SKM-1 (cell line): ENCODE measurements around the gene ZFHX2.
A peak's percentile ranks its signal among the peaks of the same experiment; 100 is the strongest.

Experiments used
- DNase-seq: peaks from one replicate; lab custom pipeline; 2025; ENCODE audit not compliant: unreplicated experiment; lab: John Stamatoyannopoulos, UW

ZFHX2 gene

DNA sequence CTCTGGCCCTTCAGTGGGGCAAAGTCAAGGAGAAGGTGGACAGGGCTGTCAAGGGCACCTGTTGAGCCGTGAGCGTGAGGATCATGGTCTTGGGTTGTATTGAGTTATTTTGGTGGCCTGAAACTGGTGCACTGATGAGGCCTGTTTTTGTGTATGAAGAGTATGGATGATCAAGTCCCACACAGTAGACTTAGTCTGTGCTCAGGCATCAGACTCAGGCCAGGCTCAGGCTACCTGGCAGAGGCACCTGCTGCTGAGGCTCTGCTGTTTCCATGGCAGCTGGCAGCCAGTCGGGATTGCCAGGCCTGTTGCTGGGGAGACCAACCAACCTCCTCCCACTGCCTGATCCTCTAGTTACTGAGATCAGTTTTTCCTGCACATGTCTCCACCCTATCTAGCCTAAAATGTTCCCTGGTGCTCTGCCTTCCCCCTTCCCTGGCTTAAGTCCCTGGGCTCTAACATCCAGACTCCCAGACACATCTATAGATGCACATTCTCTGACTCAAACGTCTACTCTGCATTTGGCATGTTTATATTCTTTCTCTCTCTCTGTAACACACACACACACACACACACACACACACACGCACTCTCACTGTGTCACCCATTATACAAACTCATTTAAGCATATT, 21.9 kb upstream of the ZFHX2 start:
- no peak for DNase-seq

DNA sequence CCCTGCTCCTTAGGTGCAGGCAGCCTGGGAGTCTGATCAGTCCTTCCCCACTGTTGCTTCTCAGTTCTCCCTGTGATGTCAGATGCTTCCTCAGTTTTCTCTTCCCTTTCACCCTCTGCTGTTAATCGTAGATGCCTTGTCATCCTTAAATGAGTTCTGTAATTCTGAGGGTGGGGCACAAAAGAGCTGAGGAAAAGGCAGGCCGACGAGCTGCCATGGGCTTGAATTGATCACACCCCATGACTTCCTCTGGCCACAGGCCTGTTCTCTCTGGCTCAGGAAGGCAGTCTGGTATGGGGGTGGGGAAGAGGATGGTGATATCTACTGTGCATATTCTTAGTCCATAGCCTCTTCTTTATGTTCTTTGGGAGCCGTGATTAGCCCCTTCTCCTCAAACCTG, 21.3 kb upstream of the ZFHX2 start:
- no peak for DNase-seq

GRCh38 chr14:23572524-23572828, 20.9 kb upstream of the ZFHX2 start:
- no peak for DNase-seq

GRCh38 chr14:23571701-23572523, 20.3 kb upstream of the ZFHX2 start:
- DNase-seq: no peak

DNA sequence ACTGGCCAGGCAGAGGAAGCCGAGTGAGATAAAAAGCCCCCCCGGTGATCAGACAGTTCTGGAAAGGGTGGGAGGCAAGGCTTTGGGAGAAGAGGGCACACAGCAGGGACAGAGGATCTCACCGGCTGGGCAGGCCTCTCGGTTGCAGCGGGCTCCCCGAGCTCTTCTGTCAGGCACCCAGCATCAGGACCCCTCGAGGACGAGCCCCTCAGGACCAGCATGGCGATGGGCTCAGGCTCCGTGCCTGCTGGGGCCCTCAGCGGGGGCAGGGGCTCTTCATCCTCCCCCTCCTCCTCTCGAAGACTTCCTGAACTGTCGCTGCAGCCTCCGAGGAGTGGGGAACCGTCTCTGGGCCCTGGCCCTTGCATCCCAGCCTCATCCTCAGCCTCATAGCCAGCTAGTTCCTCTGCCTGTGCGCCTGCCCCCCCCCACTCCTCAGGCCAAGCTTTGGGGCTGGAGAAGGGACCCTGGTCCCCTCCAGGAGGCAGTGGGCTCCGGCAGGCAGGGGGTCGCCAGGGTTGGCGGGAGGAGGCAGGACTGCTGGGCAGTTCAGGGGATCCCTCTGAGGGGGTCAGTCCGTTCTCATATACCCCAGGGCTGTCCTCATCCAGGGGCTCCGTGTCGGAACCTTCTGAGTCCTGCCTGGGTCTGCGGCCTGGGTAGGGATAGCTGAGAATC, 19.4 kb upstream of the ZFHX2 start:
- DNase-seq: no peak

DNA sequence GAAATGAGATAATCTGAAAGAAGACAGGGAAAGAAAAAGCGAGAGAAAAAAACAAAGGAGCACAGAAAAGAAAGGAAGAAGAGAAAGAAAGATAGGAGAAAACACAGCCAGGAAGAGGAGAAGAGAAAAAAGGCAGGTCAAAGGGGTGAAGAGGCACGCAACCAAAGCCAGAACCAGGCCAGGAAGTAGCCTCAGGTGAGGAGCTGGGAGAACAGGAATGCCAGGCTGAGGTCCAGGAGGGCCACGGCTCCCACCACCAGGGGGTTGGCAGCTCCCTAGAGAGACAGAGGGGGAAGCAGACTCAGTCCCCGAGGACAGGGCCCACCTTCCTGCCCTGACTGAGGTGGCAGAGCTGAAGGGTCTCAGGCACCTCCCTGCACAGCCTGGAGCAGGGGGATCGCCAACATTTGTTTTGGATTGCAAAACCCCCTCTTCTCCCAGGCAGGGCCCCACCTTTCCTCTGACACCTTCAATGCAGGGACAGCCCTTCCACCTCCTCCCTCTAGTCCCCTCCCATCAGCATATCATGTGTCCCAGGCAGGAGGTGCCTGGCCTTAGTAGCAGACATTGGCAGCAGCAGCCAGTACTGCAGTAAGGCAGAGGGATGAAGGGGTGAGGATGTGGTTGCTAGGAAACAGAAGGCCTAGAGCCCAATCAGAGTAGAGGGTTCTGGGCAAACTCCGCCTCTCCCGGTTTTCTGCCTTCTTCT, 18.0 kb upstream of the ZFHX2 start:
- DNase-seq: no peak

DNA sequence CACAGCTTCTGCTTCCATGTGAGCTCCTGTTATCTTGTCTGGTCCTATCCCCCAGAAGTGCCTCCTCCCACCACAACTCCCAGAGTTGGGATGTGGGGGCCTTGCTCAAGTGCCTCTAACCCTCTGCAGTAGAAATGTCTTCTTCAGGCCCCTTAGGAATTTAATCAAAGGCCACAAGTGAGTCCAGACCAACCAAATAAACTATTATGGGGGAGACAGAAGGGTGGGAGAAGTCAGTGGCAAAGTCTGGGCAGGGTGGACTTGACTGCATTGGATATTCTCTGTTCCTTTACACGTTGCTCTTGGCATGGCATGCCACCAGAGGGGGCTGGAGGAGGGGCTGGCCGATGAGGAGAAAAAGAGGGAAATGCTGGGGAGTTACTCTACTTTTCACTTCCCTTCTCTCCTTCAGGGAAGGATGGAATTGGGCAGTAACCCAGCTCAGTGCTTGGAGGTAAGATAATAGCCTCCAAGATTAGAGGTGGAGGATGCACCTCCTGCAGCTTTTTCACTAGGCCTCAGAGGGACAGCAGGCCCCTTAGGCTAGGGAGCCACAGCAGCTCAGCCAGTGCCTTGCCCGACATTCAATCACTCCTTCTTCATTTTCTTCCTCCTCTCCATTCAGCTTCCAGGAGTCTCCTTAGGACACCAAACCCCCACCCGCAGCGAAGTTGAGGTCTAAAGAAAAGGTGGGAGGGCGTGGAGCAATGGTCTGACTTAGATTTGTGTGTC, 17.2 kb upstream of the ZFHX2 start:
- no peak for DNase-seq

DNA sequence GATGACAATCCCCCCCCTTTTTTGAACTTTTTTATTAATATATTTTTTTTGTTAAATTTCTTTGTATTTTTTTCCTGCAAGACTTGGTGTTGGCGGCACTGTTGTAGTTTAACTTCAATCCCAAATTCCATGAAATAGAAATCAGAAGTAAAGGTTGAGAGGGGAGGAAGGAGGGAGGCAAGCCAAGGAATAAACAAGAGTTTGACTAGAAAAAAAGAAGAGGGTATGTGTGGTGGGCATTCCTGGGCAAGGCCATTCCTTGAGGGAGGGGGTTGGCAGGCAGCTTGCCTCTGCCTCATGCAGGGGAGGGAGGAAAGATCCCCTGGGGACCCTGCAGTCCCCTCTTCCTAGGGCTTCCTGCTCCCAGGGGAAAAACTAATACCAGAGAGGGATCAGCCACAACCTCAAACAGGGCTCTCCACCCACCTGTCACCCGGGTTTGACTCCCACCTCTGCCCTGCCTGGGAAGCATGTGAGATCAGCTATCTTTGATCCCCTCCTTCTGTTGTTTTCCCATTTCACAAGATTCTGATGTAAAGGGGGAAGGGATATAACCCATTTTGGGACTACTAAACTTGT, 16.5 kb upstream of the ZFHX2 start:
- DNase-seq: no peak

DNA sequence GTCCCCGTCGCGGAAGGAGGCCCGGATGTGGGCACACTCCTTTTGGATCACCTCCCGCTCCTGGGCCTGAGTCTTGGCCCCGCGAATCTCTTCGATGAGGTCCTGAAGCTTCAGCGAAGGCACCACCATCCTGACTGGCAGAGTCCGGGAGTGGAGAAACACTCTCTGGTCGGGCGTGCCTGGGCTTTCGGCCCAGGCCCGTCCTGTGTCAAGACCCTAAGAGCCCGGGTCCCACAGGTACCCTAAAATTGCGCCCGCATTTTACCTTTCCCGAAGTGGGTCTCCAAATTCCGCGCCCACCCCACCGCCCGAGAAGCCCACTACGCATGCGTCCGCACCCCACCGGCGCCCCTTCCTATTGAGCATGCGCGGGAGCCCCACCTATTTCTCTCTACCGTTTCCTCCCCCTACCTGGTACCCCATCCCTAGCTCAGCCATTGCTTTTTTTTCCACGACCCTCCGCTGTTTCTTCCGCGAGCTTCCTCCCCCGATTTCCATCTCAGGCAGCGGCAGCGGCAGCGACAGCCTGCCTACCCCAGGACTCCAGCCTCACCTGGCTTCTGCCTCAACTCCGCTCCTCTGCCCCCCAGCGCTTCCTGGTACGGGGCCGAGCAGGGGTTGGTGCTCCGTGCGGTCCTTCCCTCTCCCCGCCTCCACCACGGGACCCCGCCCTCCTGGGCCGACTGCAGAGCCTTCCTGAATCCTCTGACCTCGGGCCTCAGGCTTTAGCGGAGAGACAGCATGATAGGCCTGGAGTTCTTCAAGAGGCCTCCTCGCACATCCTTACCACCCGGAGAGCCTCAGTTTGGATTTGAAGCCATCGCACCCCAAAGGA, 15.8 kb upstream of the ZFHX2 start, which contains the start of gene AP1G2:
Gene AP1G2, minus strand, starts transcription at position 606 of the 835 bp plus-strand sequence. Its CDS starts 477 bp downstream, at position 129.
- DNase-seq: peak; percentile 39

DNA sequence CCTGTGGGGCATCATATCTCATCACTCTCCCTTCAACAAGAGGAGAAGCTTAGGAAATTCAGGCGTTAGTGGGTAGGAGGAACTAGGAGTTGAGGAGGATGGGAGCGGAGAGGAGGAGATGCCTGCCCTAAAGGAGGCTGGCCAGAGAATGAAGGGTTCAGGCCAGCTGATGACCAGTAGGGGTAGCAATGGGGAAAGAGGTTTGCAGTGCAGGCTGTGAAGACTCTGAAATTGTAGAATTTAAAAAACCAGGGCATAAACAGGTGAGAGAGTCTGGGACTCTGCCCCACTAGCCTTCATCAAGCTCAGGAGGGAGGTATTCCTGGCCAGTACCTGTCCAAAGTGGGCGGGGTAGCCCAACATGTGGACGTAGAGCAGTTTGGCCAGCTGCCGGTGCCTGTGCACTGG, 15.2 kb upstream of the ZFHX2 start:
- no peak for DNase-seq

GRCh38 chr14:23566112-23566777, 14.7 kb upstream of the ZFHX2 start:
- no peak for DNase-seq

GRCh38 chr14:23565626-23566025, 14.1 kb upstream of the ZFHX2 start:
- DNase-seq: no peak

GRCh38 chr14:23564876-23565275, 13.3 kb upstream of the ZFHX2 start:
- DNase-seq: no peak

GRCh38 chr14:23564181-23564812, 12.7 kb upstream of the ZFHX2 start:
- DNase-seq: no peak

DNA sequence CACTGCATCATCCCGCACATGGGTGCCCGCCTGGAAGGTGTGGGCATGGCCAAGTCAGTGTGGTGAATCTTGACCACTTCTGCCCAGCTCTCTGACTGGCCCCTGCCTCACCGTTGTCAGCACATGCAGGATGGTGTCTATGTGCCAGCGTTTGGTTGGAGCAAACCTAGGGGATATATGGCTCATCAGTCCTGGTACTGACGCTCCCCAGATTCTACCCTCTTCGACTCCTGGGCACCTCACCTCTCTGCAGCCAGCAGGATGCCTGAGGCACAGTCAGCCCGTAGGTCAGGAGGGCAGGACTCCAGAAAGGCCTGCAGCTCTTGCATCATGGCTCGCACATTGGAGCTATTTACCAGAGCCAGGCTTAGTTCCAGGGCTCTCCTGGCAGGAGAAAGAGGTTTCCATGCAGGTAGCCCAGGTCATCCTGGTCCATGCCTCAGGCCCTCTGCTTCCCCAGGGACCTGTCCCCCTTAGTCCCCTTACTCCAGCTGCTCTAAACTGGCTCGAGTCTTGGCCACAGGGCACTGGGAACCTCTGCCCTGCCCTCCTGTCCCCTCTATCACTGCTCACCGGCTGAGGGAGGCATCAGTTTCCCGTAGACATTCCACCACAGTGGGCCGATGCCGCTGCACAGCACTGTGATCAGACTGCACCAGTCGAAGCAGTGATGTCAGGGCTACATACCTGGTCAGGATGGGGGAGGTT, 12.1 kb upstream of the ZFHX2 start:
- DNase-seq: no peak

- DNase-seq: peak; percentile 2
These were observed 11.4 kb upstream of the ZFHX2 start for GRCh38 chr14:23562822-23563472.
